Ishikawa (cell line): ENCODE data around the gene ANKRD11.

Source experiments
- CEBPB ChIP-seq: IDR thresholded peaks from 2 replicates; pipeline ENCODE4 v1.6.1; 2012
- CREB1 ChIP-seq: IDR thresholded peaks from 2 replicates; pipeline ENCODE4 v1.6.1; 2012; ENCODE audit warnings: low read depth
- FOXM1 ChIP-seq: IDR thresholded peaks from 2 replicates; pipeline ENCODE4 v1.6.1; 2012; ENCODE audit warnings: low read depth, borderline replicate concordance
- RAD21 ChIP-seq: IDR thresholded peaks from 2 replicates; pipeline ENCODE4 v1.6.1; 2012; ENCODE audit warnings: low read depth
- TAF1 ChIP-seq: IDR thresholded peaks from 2 replicates; pipeline ENCODE4 v1.6.1; 2012; ENCODE audit warnings: low read depth, mild to moderate bottlenecking
- TF ChIP-seq, protein P1 (sequence below): IDR thresholded peaks from 2 replicates; pipeline ENCODE4 v1.6.1; 2012; ENCODE audit warnings: low read depth, mild to moderate bottlenecking
- TF ChIP-seq, protein P2 (sequence below): IDR thresholded peaks from 2 replicates; pipeline ENCODE4 v1.6.1; 2012

DNA sequence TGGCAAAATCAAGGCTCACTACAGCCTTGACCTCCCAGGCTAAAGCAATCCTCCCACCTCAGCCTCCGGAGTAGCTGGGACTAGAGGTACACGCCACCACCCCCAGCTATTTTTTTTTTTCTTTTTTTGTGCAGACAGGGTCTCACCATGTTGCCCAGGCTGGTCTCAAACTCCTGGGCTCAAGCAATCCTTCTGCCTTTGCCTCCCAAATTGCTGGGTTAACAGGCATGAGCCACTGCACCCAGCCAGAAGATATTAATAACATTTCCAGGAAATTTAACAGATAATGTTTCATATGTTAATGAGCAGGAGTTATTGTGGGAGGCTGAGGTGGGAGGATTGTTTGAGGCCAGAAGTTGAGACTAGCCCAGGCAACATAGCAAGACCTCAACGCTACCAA lies 9.4 kb upstream of the ANKRD11 start:
- TF ChIP-seq RAD21 = no peak
- TF ChIP-seq, protein P1, sequence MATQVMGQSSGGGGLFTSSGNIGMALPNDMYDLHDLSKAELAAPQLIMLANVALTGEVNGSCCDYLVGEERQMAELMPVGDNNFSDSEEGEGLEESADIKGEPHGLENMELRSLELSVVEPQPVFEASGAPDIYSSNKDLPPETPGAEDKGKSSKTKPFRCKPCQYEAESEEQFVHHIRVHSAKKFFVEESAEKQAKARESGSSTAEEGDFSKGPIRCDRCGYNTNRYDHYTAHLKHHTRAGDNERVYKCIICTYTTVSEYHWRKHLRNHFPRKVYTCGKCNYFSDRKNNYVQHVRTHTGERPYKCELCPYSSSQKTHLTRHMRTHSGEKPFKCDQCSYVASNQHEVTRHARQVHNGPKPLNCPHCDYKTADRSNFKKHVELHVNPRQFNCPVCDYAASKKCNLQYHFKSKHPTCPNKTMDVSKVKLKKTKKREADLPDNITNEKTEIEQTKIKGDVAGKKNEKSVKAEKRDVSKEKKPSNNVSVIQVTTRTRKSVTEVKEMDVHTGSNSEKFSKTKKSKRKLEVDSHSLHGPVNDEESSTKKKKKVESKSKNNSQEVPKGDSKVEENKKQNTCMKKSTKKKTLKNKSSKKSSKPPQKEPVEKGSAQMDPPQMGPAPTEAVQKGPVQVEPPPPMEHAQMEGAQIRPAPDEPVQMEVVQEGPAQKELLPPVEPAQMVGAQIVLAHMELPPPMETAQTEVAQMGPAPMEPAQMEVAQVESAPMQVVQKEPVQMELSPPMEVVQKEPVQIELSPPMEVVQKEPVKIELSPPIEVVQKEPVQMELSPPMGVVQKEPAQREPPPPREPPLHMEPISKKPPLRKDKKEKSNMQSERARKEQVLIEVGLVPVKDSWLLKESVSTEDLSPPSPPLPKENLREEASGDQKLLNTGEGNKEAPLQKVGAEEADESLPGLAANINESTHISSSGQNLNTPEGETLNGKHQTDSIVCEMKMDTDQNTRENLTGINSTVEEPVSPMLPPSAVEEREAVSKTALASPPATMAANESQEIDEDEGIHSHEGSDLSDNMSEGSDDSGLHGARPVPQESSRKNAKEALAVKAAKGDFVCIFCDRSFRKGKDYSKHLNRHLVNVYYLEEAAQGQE = no peak
- no peak for TF ChIP-seq CREB1
- TF ChIP-seq CEBPB = no peak
- TF ChIP-seq, protein P2, sequence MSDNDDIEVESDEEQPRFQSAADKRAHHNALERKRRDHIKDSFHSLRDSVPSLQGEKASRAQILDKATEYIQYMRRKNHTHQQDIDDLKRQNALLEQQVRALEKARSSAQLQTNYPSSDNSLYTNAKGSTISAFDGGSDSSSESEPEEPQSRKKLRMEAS = no peak
- TF ChIP-seq TAF1 = no peak
- no peak for TF ChIP-seq FOXM1
